ENCODE results near the gene STK33.

The STK33 gene

DNA sequence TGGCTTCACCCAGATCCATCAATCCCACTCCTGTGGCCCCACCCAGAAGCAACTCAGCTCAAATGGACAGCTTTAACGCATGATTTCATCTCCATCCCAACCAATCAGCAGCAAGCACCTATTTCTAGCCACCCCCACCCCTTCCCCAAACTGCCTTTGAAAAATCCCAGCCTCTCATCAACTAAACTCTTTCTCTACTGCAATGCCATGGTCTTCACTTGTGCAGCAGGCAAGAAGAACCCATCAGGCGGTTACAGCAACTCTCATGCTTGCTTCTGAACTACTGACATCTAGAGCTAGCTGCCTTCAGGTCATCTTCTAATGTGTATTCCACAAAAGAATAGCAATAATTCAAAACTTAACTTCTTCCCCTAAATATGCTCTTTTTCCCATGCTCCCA, 42.1 kb upstream of the STK33 start:
- TF ChIP-seq, protein P1, sequence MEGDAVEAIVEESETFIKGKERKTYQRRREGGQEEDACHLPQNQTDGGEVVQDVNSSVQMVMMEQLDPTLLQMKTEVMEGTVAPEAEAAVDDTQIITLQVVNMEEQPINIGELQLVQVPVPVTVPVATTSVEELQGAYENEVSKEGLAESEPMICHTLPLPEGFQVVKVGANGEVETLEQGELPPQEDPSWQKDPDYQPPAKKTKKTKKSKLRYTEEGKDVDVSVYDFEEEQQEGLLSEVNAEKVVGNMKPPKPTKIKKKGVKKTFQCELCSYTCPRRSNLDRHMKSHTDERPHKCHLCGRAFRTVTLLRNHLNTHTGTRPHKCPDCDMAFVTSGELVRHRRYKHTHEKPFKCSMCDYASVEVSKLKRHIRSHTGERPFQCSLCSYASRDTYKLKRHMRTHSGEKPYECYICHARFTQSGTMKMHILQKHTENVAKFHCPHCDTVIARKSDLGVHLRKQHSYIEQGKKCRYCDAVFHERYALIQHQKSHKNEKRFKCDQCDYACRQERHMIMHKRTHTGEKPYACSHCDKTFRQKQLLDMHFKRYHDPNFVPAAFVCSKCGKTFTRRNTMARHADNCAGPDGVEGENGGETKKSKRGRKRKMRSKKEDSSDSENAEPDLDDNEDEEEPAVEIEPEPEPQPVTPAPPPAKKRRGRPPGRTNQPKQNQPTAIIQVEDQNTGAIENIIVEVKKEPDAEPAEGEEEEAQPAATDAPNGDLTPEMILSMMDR (IDR thresholded peaks at IDR 0.05; ENCODE audit: borderline replicate concordance, insufficient read depth, low read depth, low read length) = no peak
- no peak overlapping the region for H3K4me3 ChIP-seq (ENCODE audit: low read depth, low read length)

DNA sequence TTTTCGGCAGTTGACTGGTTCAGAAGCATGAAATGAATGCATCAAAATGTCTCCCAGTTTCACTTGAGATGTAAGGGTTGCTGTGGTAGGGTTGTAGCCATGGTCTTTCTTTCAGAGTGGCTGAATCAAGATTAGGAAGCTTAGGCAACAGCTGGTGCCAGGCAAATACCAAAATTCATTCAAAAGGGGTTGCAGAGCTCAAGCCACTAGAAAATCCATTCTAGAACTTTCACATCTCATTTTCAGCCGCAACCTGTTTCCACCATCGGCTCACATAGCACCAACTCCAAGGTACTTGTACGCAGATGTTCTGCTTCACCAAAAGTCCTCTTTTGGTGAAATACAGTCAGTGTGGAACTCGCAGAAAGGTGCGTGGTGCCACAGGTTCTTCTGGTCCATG, 40.5 kb upstream of the STK33 start:
- no peak overlapping the region for H3K4me3 ChIP-seq (ENCODE audit: low read depth, low read length)
- TF ChIP-seq, protein P1 (IDR thresholded peaks at IDR 0.05; ENCODE audit: borderline replicate concordance, insufficient read depth, low read depth, low read length) = no peak

DNA sequence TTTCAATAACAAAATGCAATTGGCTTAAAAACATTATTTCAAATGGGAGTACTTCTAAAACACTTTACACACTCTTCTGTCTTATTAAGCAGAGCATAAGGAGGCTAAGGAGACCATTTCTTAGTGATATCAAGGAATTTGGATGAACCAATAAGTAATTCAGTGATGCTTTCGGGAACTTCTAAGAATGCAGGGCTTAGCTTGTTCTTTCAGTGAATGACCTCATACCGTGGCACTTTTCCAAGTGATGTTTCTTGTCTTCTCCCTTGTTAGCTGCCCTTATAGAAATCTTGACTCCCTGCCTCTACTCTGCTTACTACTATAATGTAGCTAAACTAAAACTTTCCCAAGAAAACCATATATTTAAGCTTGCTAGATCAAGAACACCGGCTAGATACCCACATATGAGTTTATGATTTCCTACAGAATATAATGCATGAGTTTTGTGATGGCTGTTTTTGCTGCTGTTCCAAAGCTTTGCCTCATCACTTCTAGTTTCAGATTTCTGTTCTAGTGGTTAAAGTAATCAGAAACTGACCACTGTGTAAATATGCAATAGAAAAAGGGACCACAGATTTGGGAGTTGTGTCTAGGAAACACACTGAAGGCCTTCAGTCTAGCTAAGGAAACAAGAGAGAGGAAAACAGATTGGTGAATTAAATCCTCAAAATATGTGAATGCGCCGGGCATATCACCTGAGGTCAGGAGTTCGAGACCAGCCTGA, 37.5 kb upstream of the STK33 start:
- TF ChIP-seq, protein P1 (IDR thresholded peaks at IDR 0.05; ENCODE audit: borderline replicate concordance, insufficient read depth, low read depth, low read length) = no peak

DNA sequence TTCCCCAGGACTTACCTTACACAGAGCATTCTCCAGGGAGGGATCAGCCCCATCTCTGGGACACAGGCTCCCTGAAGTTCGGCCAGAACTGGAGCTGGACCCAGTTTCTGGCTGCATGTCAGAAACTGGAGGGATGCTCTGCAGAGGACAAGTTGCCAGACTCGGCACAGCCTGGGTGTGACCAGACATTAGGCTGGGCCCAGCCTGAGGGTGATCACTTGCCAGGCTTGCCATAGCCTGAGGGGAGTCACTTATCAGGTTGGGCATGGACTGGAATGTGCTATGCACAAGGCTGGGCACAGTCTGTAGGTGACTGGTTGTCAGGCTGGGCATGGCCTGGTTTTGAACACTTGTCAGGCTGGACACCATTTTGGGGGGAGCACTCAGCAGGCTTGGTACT, 30.7 kb upstream of the STK33 start:
- TF ChIP-seq, protein P1 (IDR thresholded peaks at IDR 0.05; ENCODE audit: borderline replicate concordance, insufficient read depth, low read depth, low read length) = no peak

More for the DNA sequence above, 37.5 kb upstream of the STK33 start:
- no peak overlapping the region for H3K4me3 ChIP-seq (ENCODE audit: low read depth, low read length)

DNA sequence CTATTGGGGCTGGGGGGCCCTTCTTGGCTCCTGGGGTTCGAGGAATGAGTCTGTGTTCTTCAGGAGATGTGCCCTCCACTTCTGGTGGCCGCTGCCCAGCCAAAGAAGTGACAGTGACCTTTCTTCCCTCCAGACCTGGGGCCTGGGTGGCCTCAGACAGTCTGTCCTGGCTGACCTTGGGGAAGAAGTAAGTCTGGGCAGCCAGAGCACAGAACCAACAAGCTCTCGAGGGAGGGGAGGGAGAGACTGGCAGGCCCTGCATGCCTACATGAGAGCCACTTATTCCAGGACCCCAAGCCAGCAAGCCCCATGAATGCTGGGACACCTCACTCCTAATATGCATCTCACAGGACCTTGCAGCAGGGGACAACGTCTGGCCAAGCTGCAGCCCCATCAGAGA, 27.1 kb upstream of the STK33 start:
- H3K4me3 ChIP-seq (ENCODE audit: low read depth, low read length) = no peak overlapping the region
- TF ChIP-seq, protein P1 (IDR thresholded peaks at IDR 0.05; ENCODE audit: borderline replicate concordance, insufficient read depth, low read depth, low read length) = no peak

More for the DNA sequence above, 30.7 kb upstream of the STK33 start:
- no peak overlapping the region for H3K4me3 ChIP-seq (ENCODE audit: low read depth, low read length)

DNA sequence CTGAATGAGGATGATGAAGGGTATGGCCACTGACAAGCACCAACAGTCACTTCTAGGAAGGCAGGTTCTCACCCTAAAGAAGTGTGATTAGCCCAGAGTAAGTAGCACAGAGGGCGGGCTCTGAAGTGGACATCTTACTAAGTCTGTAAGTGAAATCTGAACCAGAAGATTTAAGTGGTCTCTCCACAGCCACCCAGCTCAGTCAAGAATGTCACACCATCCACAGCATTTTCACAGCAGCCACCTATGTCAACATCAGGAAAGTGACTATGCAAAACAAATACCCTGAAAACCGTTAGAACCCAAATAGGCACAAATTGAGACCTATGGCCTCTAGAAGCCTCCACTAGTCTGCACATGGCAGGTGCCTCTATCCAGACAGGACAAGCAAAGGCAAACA, 23.0 kb upstream of the STK33 start:
- TF ChIP-seq, protein P1 (IDR thresholded peaks at IDR 0.05; ENCODE audit: borderline replicate concordance, insufficient read depth, low read depth, low read length) = no peak
- no peak overlapping the region for H3K4me3 ChIP-seq (ENCODE audit: low read depth, low read length)

DNA sequence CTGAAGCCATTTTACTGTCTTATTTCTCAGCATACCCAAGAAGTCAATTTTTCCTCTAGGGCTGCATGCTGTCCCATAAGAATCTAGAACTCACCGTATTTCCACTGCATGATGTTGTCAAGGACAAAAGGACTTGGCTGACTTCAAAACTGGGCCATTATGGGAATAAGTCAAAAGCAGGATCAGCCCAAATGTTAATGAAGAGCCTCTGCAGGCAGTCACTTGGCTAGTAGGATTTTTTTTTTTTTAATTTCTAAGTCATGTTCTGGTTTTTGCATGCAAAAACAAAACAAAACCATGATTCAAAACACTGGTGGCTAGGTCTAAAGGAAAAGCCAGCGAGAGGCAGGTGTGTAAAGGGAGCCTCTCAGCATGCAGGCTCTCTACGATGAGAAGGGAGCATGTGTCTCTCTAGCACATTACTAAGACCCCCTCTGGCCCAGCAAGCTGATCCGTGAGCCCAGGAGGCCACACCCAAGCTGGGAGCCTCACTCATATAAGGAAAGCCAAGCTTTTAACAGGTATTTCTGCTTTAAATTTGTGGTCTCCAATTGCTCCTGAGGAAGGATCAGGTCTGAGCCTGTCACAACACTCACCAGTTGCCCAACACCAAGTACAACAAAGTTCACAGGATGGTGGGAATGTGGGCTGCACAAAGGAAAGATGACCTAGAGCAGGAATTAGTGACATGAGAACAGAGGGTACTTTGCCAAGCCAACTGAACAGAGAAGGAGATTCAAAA, 21.4 kb upstream of the STK33 start:
- no peak overlapping the region for H3K4me3 ChIP-seq (ENCODE audit: low read depth, low read length)
- TF ChIP-seq, protein P1 (IDR thresholded peaks at IDR 0.05; ENCODE audit: borderline replicate concordance, insufficient read depth, low read depth, low read length) = no peak

Measured in GM12875 (cell line).